ENCODE results near the gene TTC16.
A peak's percentile ranks its signal among the peaks of the same experiment; 100 is the strongest.
"Not testable (repeated sequence)": the region's sequence is repeated elsewhere in the genome, so short reads cannot be mapped to it uniquely, and the experiment has no call there.

Gene TTC16

GRCh38 chr9:127770905-127771569 lies 55.2 kb downstream of the TTC16 start:
- DNase-seq: peak; percentile 81

GRCh38 chr9:127771570-127772189 lies 55.8 kb downstream of the TTC16 start:
- DNase-seq: no peak

DNA sequence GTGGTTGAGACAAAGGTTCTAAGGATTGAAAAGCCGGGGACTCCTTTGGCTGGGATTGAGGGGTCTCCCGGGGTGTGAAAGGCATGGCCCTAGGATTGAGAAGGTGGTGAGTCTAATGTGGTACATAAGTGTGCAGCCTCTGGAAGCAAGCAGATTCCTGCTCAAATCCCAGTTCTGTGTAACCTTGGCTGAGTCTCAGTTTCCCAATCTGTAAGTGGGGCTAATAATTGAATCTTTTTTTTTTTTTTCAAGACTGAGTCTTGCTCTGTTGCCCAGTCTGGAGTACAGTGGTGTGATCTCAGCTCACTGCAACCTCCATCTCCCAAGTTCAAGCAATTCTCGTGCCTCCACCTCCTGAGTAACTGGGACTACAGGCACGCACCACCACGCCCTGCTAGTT lies 56.7 kb downstream of the TTC16 start:
- no peak for DNase-seq

GRCh38 chr9:127773272-127773671 lies 57.4 kb downstream of the TTC16 start:
- no peak for DNase-seq

DNA sequence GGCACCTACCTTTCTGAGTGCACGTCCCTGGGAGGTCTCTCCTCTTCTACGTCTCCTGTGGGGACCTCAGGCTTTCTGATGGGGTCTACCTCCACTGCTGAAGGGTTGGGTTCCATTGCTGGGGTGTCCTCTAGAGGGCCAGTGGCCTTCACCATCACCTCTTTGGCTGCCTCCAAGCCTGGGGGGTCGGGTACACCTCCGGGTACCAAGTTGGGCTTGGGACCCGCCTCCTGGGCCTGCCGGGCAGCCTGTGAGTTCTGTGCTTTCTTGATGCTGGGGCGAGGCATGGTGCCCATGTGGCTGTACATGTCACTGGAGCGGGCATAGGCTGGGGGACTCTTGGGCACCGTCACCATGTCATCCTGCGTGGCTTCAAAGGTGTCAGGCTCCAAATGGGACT lies 58.1 kb downstream of the TTC16 start:
- no peak for DNase-seq

- no peak for DNase-seq
Observed at GRCh38 chr9:127776195-127776923, 60.5 kb downstream of the TTC16 start.

DNA sequence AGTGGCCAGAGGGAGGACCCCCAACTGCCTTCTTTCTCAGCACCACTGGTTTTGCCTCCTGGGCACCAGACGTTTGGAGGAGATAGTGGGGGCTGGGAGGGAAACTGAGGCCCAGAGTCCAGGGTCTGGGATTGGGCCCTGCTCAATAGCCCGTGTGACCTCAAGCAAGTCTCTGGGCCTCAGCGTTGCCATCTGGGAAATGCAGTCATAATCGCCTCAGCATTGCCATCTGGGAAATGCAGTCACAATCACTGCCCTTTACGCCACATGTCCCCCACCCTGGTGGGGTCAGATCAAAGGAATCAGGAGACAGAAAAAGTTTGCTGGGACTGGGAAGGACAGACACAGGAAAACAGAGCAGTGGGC lies 61.0 kb downstream of the TTC16 start:
- DNase-seq: no peak

- no peak for DNase-seq
Observed at GRCh38 chr9:127777368-127777980, 61.6 kb downstream of the TTC16 start.

DNA sequence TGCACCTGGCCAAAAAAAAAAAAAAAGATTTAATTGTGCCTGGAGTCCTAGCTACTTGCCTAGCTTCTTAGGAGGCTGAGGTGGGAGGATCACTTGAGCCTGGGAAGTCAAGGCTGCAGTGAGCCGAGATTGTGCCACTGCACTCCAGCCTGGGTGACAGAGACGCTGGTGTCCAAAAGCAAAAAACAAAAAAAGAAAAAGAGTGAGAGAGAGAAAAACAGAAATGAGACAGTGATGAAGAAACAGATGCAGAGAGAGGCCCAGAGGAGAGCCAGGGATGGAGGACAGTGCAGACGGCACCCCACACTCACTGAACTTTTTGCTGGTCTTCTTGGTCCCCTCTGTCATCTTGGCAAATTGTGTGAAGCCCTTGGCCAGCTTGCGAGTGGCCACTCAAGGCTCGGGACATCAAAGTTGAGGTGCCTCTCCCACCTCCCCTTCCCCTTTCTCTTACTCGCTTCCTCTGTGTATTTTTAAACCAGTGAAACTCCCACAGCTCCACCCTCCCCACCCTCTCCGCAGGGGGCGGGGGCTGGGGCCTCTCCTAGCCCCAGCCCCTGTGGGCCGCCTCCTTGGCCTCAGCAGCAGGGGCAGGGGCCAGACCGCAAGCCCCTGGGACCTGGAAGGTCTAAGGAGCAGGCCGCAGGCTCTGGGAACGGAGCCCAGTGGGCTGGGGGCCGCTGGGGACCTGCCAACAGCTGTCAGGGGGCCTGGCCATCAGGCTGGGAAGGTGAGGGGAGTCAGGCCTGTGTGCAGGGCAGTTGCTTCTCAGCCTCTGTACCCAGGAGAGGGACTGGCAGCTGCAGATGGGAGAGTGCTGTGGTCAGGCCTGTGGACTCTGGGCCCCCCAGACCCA lies 62.6 kb downstream of the TTC16 start, which contains the start of gene SH2D3C:
Gene SH2D3C (minus strand): TSS at position 387 of the 856 bp plus-strand sequence. CDS start 39 bp downstream, at position 348.
- DNase-seq: no peak

GRCh38 chr9:127779136-127779981 lies 63.5 kb downstream of the TTC16 start:
- no peak for DNase-seq

DNA sequence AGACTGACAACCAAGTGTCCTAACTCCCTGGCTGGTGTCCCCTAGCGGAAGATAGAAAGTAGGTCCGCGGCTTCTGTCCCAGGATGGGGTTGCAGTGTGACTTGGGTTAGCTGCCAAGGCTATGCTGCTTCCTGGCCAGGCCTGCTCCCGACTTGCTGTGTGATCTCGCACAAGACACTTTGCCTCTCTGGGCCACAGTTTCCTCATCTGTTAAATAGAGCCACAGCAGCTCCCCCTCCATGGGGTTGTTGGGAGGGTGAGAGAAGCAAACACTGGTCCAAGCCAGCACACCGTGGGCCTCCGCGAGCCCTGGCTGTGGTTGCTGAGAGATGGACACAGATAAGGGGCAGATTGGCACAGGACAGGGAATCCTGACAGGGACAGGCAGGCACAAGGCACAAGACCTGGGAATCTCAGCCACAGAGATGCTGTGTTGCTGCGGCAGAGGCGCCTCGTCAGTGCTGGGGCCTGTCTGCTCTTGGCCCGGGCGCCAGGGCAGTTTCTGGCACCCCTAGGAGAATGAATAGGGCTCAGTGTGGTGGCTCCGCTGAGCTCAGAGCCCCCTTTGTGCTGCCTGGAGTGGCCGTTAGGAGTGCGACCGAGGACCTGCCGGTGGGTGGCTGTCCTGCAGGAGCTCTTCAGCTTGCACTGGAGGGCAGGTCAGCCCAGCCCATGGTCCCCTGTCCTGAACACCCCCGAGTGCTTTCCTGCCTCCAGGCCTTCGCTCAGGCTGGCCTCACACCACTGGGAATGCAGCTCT lies 64.4 kb downstream of the TTC16 start:
- no peak for DNase-seq

GRCh38 chr9:127780909-127781308 lies 65.0 kb downstream of the TTC16 start:
- DNase-seq: not testable (repeated sequence)
